ENCODE measurements around the gene HOXA10.

HOXA10 gene

GRCh38 chr7:27168265-27168947, 5.7 kb downstream of the HOXA10 start:
- DNase-seq (ENCODE audit: low read depth in 2 of 3, low spot score in 1 of 3) = peak in 1 of 3 donors; percentile 22

DNA sequence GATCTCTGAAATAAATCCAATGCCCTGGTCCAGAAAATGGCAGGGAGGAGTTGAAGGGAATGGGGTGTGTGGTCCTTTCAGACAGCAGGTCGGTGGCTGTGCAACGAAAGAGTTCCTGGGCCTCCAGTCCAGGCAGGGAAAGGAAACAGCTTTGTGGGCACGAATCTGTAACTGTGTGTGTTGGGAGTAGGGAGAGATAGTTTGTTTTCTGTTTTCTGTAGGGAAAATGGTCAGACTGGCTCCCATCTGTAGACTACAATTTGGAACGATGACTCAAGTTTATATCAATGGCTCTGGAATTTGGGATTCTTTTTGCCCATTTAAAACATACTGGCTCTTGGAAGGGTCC, 6.2 kb downstream of the HOXA10 start:
- no peak for DNase-seq (ENCODE audit: low read depth in 2 of 3, low spot score in 1 of 3)

- DNase-seq (ENCODE audit: low read depth in 2 of 3, low spot score in 1 of 3) = no peak
These were observed 7.3 kb downstream of the HOXA10 start for GRCh38 chr7:27166531-27167505.

- DNase-seq (ENCODE audit: low read depth in 2 of 3, low spot score in 1 of 3) = no peak
These were observed 8.1 kb downstream of the HOXA10 start for GRCh38 chr7:27165996-27166530.

DNA sequence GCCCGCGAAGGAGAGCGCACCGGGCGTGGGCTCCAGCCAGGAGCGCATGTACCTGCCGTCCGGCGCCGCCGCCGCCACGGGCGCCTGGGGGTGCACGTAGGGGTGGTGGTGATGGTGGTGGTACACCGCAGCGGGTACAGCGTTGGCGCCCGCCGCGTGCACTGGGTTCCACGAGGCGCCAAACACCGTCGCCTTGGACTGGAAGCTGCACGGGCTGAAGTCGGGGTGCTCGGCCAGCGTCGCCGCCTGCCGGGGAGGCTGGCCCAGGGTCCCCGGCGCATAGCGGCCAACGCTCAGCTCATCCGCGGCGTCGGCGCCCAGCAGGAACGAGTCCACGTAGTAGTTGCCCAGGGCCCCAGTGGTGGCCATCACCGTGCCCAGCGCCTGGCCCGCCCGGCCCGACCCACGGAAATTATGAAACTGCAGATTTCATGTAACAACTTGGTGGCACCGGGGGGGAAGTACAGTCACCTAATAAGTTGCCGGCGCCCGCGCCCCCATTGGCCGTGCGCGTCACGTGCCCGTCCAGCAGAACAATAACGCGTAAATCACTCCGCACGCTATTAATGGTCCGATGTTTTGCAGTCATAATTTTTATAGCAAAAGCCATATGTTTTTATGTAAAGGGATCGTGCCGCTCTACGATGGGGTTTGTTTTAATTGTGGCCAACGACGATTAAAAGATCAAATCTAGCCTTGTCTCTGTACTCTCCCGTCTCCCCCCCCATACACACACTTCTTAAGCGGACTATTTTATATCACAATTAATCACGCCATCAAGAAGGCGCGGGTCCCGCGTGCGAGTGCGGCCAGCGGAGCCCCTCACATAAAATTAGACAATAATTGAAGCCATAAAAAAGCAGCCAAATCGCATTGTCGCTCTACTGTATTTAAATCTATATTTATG, 8.8 kb downstream of the HOXA10 start, which contains the start of gene HOXA9:
HOXA9 (minus strand) TSS at position 449 of the 907 bp plus-strand sequence; CDS start at position 369, 80 bp downstream.
- DNase-seq (ENCODE audit: low read depth in 2 of 3, low spot score in 1 of 3) = no peak

DNA sequence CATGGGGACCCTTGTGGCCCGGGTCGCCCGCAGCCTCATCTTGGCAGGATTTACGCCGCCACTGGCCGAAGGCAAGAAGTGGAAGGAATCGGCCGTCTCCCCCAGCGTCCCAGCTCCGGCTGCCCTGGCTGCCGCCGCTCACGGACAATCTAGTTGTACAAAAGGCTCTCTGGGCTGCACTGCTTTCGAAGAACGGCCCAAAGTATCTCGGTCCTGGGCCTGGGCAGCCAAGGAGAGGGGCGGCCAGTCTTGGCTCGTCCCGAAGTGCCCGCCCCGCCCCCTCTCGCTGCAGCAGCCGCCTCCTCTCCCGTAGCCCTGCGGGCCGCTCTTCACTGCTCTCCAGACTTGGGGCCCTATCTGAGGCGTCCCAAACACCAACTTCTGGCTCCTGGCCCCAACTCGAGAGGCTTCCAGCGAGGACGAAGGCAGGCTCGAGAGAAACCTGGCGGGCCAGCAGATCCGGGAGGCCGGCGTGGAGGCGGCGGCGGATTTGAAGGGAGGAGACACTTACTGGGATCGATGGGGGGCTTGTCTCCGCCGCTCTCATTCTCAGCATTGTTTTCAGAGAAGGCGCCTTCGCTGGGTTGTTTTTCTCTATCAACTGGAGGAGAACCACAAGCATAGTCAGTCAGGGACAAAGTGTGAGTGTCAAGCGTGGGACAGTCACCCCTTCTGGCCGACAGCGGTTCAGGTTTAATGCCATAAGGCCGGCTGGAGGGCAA, 9.6 kb downstream of the HOXA10 start:
- no peak for DNase-seq (ENCODE audit: low read depth in 2 of 3, low spot score in 1 of 3)

DNA sequence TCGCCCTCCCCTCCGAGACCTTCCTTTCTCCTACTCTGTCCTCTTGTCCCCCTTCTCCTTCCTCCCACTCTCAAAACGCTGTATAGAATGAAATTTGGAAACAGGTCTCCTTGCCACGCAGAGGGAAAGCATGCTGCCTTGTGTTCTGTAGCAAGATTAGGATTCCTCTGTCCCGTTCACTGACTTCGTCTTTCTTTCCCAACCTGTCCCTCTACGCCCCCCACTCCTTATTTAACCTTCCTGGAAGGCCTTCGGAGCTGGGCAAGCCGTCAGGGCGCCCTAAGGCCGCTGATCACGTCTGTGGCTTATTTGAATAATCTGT, 10.1 kb downstream of the HOXA10 start:
- no peak for DNase-seq (ENCODE audit: low read depth in 2 of 3, low spot score in 1 of 3)

DNA sequence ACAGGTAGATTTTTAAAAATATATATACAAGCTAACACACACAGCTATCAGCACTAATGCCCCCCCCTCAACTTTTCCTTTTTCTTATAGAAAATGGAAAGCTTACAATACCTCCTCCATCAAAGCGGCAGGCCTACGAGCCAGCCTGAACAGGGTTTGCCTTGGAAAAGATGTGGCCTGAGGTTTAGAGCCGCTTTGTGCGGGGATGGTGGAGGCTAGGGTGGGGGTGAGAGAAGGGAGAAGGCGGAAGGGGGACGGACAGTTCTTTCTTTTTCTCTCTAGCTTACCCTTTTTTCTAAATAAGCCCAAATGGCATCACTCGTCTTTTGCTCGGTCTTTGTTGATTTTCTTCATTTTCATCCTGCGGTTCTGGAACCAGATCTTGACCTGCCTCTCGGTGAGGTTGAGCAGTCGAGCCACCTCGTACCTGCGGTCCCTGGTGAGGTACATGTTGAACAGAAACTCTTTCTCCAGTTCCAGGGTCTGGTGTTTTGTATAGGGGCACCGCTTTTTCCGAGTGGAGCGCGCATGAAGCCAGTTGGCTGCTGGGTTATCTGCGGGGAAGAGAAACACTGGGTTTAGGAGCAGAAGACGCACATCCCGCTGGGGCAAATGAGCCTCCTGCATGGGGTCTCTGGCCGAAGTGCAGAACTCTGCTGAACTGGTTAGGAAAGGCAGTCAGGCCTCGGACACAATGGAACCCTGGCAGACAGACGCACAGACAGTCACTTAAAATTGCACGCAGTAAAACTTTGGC, 10.7 kb downstream of the HOXA10 start:
- no peak for DNase-seq (ENCODE audit: low read depth in 2 of 3, low spot score in 1 of 3)

GRCh38 chr7:27162561-27163287, 11.4 kb downstream of the HOXA10 start:
- DNase-seq (ENCODE audit: low read depth in 2 of 3, low spot score in 1 of 3) = no peak

GRCh38 chr7:27161721-27162560, 12.2 kb downstream of the HOXA10 start:
- DNase-seq (ENCODE audit: low read depth in 2 of 3, low spot score in 1 of 3) = no peak

- no peak for DNase-seq (ENCODE audit: low read depth in 2 of 3, low spot score in 1 of 3)
These were observed 12.9 kb downstream of the HOXA10 start for GRCh38 chr7:27161214-27161720.

GRCh38 chr7:27160546-27161213, 13.4 kb downstream of the HOXA10 start:
- peak; percentile 69 to 81 (median 79) for DNase-seq (ENCODE audit: low read depth in 2 of 3, low spot score in 1 of 3)

DNA sequence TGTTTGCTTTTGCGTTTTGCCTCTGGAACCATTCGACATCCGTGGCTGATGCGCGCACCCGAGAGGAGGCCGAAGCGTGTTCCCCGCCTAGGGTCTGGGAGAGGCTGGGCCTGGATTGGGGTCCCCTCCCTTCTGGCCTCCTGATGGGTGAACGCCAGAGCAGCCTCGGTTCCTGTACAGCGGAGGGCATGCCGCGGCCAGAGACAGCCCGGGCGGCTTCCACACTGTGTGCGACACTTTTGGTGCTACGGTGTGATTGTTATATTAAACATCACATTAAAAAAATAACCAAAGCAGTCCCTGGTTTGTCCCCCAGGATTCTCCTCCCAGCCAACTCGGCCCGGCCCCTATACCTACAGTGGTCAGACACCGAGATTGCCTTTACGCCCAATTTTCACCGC, 14.0 kb downstream of the HOXA10 start:
- DNase-seq (ENCODE audit: low read depth in 2 of 3, low spot score in 1 of 3) = no peak

DNA sequence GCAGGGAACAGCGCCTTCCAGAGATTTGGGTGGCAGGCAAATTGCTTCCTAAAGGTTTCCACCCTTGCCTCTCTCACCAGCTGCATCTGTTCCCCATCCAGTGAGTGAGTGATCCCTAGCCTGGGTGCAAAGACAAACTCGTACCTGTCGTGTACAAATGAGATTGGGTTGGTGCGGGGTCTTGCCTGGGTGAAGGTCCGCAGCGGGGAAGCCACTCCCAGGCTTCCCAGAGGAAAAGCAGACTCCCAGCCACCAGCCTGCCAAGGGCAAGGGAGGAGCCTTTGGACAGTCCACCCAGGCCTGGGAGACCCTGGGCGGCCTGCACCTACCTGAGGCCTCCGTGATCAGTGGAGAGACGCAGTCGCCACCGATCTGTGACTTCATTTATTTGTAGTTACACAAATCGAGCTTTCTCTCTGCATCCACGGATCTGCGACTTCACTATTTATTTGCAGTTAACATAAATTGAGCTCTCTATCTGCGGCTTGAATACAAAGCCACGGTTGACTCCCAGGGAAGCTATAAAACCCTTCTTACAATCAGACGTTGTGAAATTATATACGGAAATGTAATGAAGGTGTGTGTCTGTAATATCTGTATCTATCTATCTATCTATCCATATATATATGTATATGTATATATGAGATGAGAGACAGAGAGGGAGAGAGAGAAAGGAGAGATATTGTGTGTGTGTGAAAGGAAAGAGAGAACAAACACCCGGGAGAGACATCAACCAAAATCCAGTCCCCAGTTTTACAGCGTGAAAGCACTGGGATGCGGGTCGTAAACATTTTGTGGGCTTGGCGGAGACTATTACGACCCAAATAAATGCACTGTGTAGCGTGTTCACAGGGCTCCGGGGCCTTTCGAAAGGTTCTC, 14.6 kb downstream of the HOXA10 start:
- DNase-seq (ENCODE audit: low read depth in 2 of 3, low spot score in 1 of 3) = no peak

- DNase-seq (ENCODE audit: low read depth in 2 of 3, low spot score in 1 of 3) = no peak
These were observed 15.5 kb downstream of the HOXA10 start for GRCh38 chr7:27158436-27159265.

Data from stimulated activated CD4-positive, alpha-beta T cell treated with anti-CD3 and anti-CD28 coated beads, Interleukin-12 subunit alpha, Interleukin-12 subunit beta, amount 100 ng/mL, for 48 hours (primary cell).